Upper lobe of left lung (tissue), 6 donors: ENCODE results near the gene PIP4K2B. TPM values are rescaled to one million over a fixed set of nuclear protein-coding genes. Genes with fewer than 3 reads are reported as not detected.
A peak's percentile ranks its signal among the peaks of the same experiment; 100 is the strongest.

Experiments used
- ATAC-seq, 2 donors: fragments of 200-7000 bp; cut with Tn5 transposase; one replicate each; pipeline ENCODE4 v1.9.1; 2022; ENCODE audit warnings: mild to moderate bottlenecking in 2 of 2, moderate library complexity in 2 of 2; ENCODE audit not compliant: low FRiP score in 2 of 2
- DNase-seq, 2 donors: peaks; one replicate each; pipeline ENCODE4 v3.0.0-alpha.2; 2019 to 2020
- H3K27ac ChIP-seq, 4 donors: fragments of 200-600 bp; sonication (generic); one replicate each; pipeline ENCODE4 v1.5.1; 2016 to 2019
- H3K27me3 ChIP-seq, 4 donors: fragments of 200-600 bp; sonication (generic); one replicate each; pipeline ENCODE4 v1.5.1; 2017 to 2019
- H3K36me3 ChIP-seq, 4 donors: fragments of 200-600 bp; sonication (generic); one replicate each; pipeline ENCODE4 v1.5.1; 2016 to 2019
- H3K4me1 ChIP-seq, 4 donors: fragments of 200-600 bp; sonication (generic); one replicate each; pipeline ENCODE4 v1.5.1; 2018 to 2019
- H3K4me3 ChIP-seq, 4 donors: fragments of 200-600 bp; sonication (generic); one replicate each; pipeline ENCODE4 v1.5.1; 2017 to 2019; ENCODE audit warnings: mild to moderate bottlenecking in 2 of 4, moderate library complexity in 1 of 4
- H3K9me3 ChIP-seq, 4 donors: fragments of 200-600 bp; sonication (generic); one replicate each; pipeline ENCODE4 v1.5.1; 2018 to 2019
- EP300 ChIP-seq, 4 donors: sonication (generic); formaldehyde crosslinking; IDR thresholded peaks; one replicate each; pipeline ENCODE4 v1.5.1; 2017; ENCODE audit warnings: antibody characterized with exemption in 4 of 4, control low read depth in 2 of 4
- POLR2A ChIP-seq, 4 donors: fragments of 450-650 bp; IDR thresholded peaks; one replicate each; pipeline ENCODE4 v1.5.1; 2016 to 2017; ENCODE audit warnings: antibody characterized with exemption in 4 of 4, mild to moderate bottlenecking in 2 of 4
- POLR2AphosphoS5 ChIP-seq, 2 donors: sonication (generic); formaldehyde crosslinking; IDR thresholded peaks; one replicate each; pipeline ENCODE4 v1.5.1; 2017; ENCODE audit warnings: antibody characterized with exemption in 2 of 2
- WGBS, 2 donors: methylation state at CpG; one replicate each; pipeline ENCODE4 v1.1.5; 2017 to 2018; 5-methylcytosine and 5-hydroxymethylcytosine counted together
- total RNA-seq, 6 donors: library from RNA; depleted of rRNA in 4 of 6; stranded (reverse); fragments of >200 nt in 4 of 6; gene quantifications; one replicate each; pipeline versions ENCODE4 v1.1.0 to v1.2.1, GENCODE V29; 2016 to 2021
- TF ChIP-seq, protein P1 (sequence below), 6 experiments: fragments of 450-650 bp in 4 of 6; fragments of 200-600 bp in 2 of 6; sonication (generic) in 2 of 6; IDR thresholded peaks; one replicate each; pipeline ENCODE4 v1.5.1; 2016 to 2019; ENCODE audit warnings: antibody characterized with exemption in 6 of 6
- donor health status: DM: no; HTN: no; CAD: no; lungs with moderate emphysema.
- donor health status: DM: no; HTN: yes; CAD: no; lungs with severe emphysema.

Gene PIP4K2B
- total RNA-seq, 6 donors from 2014 or later = 36.3 to 67.1 (median 38.8) TPM

DNA sequence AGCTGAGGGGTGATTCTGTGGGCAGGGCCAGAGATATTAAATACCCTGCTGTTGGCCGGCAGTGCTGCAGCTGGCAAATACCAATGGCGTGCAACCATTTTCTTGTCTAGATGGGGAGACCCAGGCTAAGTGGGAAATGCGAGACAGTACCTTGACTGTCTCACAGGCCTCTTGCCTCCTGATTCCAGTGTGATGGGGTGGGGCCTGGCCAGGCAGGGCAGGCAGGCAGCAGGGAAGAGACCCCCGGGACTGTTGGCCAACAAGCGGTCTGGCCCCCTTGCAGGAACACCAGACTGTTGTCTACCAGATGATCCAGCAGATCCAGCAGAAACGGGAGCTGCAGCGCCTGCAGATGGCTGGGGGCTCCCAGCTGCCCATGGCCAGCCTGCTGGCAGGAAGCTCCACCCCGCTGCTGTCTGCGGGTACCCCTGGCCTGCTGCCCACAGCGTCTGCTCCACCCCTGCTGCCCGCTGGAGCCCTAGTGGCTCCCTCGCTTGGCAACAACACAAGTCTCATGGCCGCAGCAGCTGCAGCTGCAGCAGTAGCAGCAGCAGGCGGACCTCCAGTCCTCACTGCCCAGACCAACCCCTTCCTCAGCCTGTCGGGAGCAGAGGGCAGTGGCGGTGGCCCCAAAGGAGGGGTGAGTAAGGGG lies 74.9 kb downstream of the PIP4K2B start:
- H3K27ac ChIP-seq = peak overlapping the region in 1 of 4 donors; percentile 2
- 55 to 61% methylated on average over 4 to 15 of the region's 16 CpGs for WGBS, 2 donors
- DNase-seq (no peak), ATAC-seq (peak; percentile 40 to 45)
- no peaks in the 10 kb centered on the region for H3K27me3 ChIP-seq
- H3K36me3 ChIP-seq = peaks cover 6 to 63% (median 44%) of the 10 kb centered on the region in 4 donors
- TF ChIP-seq POLR2AphosphoS5 (IDR thresholded peaks at IDR 0.05) = no peak
- no peak for TF ChIP-seq EP300 (IDR thresholded peaks at IDR 0.05)
- TF ChIP-seq, protein P1, sequence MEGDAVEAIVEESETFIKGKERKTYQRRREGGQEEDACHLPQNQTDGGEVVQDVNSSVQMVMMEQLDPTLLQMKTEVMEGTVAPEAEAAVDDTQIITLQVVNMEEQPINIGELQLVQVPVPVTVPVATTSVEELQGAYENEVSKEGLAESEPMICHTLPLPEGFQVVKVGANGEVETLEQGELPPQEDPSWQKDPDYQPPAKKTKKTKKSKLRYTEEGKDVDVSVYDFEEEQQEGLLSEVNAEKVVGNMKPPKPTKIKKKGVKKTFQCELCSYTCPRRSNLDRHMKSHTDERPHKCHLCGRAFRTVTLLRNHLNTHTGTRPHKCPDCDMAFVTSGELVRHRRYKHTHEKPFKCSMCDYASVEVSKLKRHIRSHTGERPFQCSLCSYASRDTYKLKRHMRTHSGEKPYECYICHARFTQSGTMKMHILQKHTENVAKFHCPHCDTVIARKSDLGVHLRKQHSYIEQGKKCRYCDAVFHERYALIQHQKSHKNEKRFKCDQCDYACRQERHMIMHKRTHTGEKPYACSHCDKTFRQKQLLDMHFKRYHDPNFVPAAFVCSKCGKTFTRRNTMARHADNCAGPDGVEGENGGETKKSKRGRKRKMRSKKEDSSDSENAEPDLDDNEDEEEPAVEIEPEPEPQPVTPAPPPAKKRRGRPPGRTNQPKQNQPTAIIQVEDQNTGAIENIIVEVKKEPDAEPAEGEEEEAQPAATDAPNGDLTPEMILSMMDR (IDR thresholded peaks at IDR 0.05) = no peak
- TF ChIP-seq POLR2A (IDR thresholded peaks at IDR 0.05) = no peak
- no peaks in the 10 kb centered on the region for H3K9me3 ChIP-seq
- H3K4me3 ChIP-seq = no peak overlapping the region
- peaks cover 12 to 41% (median 24%) of the 10 kb centered on the region in 4 donors for H3K4me1 ChIP-seq

DNA sequence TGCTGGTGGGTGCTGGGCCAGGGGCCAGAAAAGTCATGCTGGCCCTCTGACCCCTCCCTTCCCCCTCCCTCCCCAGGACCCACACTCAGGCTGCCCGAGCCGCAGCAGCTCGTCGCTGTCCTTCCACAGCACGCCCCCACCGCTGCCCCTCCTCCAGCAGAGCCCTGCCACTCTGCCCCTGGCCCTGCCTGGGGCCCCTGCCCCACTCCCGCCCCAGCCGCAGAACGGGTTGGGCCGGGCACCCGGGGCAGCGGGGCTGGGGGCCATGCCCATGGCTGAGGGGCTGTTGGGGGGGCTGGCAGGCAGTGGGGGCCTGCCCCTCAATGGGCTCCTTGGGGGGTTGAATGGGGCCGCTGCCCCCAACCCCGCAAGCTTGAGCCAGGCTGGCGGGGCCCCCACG lies 77.6 kb downstream of the PIP4K2B start:
- Histone ChIP-seq H3K36me3 (peaks cover 8 to 85% (median 63%) of the 10 kb centered on the region in 4 donors), H3K9me3 (no peaks in the 10 kb centered on the region), H3K27ac (peak overlapping the region in 1 of 4 donors; percentile 30), H3K4me3 (no peak overlapping the region), H3K4me1 (peaks cover 4 to 24% (median 12%) of the 10 kb centered on the region in 4 donors), H3K27me3 (no peaks in the 10 kb centered on the region)
- no peak for DNase-seq
- WGBS, 2 donors = 89 to 92% methylated on average over 4 to 16 of the region's 16 CpGs
- ATAC-seq = no peak
- TF ChIP-seq POLR2A (IDR thresholded peaks at IDR 0.05) = no peak
- no peak for TF ChIP-seq EP300 (IDR thresholded peaks at IDR 0.05)
- TF ChIP-seq POLR2AphosphoS5 (IDR thresholded peaks at IDR 0.05) = no peak

- no peak for ATAC-seq
- no peak overlapping the region for H3K4me3 ChIP-seq
- no peaks in the 10 kb centered on the region for H3K27me3 ChIP-seq
- WGBS, 2 donors = 89 to 91% methylated on average over 6 of the region's 6 CpGs
- no peak for TF ChIP-seq EP300 (IDR thresholded peaks at IDR 0.05)
- TF ChIP-seq, protein P1 (IDR thresholded peaks at IDR 0.05) = no peak
- TF ChIP-seq POLR2AphosphoS5 (IDR thresholded peaks at IDR 0.05) = no peak
- no peak for TF ChIP-seq POLR2A (IDR thresholded peaks at IDR 0.05)
- peaks cover 4 to 24% (median 12%) of the 10 kb centered on the region in 4 donors for H3K4me1 ChIP-seq
- no peaks in the 10 kb centered on the region for H3K9me3 ChIP-seq
- no peak for DNase-seq
- peaks cover 14 to 91% (median 72%) of the 10 kb centered on the region in 4 donors for H3K36me3 ChIP-seq
- no peak overlapping the region for H3K27ac ChIP-seq
Observed at GRCh38 chr17:38720941-38721340, 78.4 kb downstream of the PIP4K2B start.

DNA sequence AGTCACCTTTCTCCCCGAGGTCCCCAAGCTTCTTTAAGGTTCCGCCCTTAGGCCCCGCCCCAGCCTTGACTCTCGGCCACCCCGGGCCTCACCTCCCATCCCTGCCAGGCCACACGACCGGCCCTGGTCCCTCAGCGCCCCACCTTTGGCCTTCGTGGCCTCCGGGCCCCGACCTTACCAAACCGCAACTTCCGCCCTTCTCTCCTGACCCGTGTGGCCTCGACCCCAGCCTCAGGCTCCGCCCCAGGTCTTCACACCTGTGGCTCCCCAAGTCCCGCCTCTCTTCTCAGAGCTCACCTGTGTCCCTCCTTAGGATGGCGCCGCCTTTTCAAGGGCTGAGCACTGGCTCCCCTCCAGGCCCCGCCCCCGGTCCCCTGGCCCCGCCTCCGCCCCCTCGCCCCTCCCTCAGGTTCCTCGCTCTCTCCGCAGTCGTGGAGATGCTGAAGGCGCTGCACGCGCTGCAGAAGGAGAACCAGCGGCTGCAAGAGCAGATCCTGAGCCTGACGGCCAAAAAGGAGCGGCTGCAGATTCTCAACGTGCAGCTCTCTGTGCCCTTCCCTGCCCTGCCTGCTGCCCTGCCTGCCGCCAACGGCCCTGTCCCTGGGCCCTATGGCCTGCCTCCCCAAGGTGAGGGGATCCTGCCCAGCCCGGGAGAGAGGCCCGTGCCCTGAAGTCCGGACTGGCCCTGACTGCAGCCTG lies 79.3 kb downstream of the PIP4K2B start:
- no peak overlapping the region for H3K27ac ChIP-seq
- peaks cover 4 to 18% (median 10%) of the 10 kb centered on the region in 4 donors for H3K4me1 ChIP-seq
- H3K9me3 ChIP-seq = no peaks in the 10 kb centered on the region
- WGBS, 2 donors = 87 to 88% methylated on average over 24 to 39 of the region's 39 CpGs
- H3K36me3 ChIP-seq = peaks cover 12 to 93% (median 77%) of the 10 kb centered on the region in 4 donors
- H3K4me3 ChIP-seq = no peak overlapping the region
- no peaks in the 10 kb centered on the region for H3K27me3 ChIP-seq
- no peak for ATAC-seq
- TF ChIP-seq EP300 (IDR thresholded peaks at IDR 0.05) (no peak), POLR2A (IDR thresholded peaks at IDR 0.05) (no peak), POLR2AphosphoS5 (IDR thresholded peaks at IDR 0.05) (no peak)
- TF ChIP-seq, protein P1 (IDR thresholded peaks at IDR 0.05) = no peak
- DNase-seq = no peak

DNA sequence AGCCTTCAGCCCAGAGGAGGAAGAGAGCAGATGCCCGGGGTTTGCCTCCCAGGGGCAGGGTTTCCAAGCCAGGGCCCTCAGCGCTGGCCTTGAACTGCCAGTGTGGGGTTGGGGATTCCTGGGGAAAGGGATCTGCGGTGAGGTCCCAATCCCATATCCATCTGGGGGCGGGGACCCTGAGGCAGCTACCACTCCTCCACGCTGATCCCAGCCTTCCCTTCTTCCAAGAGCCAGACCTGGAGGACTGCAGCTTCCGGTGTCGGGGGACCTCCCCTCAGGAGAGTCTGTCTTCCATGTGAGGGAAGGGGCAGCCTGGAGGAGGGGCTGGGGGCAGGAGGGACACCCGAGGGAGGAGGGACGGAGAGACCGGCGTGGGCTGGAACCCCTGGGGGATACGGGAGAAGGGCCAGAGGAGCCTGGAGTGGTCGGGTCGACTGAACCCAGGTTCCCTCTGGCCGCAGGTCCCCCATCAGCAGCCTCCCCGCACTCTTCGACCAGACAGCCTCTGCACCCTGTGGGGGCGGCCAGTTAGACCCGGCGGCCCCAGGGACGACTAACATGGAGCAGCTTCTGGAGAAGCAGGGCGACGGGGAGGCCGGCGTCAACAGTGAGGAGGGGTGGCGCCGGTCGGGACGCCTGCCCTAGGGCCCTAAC lies 79.9 kb downstream of the PIP4K2B start:
- Histone ChIP-seq H3K27me3 (no peaks in the 10 kb centered on the region), H3K9me3 (no peaks in the 10 kb centered on the region), H3K4me3 (no peak overlapping the region), H3K36me3 (peaks cover 11 to 93% (median 74%) of the 10 kb centered on the region in 4 donors), H3K4me1 (peaks cover 3 to 11% (median 4%) of the 10 kb centered on the region in 4 donors), H3K27ac (no peak overlapping the region)
- 91 to 92% methylated on average over 19 to 29 of the region's 29 CpGs for WGBS, 2 donors
- DNase-seq (no peak), ATAC-seq (no peak)
- TF ChIP-seq, protein P1 (IDR thresholded peaks at IDR 0.05) = no peak
- TF ChIP-seq POLR2A (IDR thresholded peaks at IDR 0.05) = no peak
- no peak for TF ChIP-seq POLR2AphosphoS5 (IDR thresholded peaks at IDR 0.05)
- TF ChIP-seq EP300 (IDR thresholded peaks at IDR 0.05) = no peak
